ENCODE measurements around the gene RBM34.

DNA sequence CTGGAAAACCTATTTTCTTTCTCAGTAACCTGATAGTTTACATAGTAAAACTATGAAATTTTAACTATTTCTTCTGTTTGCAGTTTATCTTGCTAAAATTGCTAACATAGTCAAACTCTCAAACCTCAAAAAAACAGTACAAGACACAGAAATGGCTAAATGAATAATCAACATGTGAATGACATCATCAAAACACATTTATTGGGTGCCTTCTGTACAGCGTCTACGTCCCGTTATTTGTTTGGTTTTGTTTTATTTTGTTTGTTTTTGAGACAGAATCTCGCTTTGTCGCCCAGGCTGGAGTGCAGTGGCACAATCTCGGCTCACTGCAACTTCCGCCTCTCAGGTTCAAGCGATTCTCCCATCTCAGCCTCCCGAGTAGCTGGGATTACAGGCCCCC is 11.2 kb downstream of the RBM34 start:
- TF ChIP-seq, protein P1, sequence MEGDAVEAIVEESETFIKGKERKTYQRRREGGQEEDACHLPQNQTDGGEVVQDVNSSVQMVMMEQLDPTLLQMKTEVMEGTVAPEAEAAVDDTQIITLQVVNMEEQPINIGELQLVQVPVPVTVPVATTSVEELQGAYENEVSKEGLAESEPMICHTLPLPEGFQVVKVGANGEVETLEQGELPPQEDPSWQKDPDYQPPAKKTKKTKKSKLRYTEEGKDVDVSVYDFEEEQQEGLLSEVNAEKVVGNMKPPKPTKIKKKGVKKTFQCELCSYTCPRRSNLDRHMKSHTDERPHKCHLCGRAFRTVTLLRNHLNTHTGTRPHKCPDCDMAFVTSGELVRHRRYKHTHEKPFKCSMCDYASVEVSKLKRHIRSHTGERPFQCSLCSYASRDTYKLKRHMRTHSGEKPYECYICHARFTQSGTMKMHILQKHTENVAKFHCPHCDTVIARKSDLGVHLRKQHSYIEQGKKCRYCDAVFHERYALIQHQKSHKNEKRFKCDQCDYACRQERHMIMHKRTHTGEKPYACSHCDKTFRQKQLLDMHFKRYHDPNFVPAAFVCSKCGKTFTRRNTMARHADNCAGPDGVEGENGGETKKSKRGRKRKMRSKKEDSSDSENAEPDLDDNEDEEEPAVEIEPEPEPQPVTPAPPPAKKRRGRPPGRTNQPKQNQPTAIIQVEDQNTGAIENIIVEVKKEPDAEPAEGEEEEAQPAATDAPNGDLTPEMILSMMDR (IDR thresholded peaks at IDR 0.05), result no peak
- TF ChIP-seq POLR2A (IDR thresholded peaks at IDR 0.05), result no peak

Measured in lower leg skin (tissue), 3 donors.